Inferior parietal cortex (tissue), 1 donor: ENCODE measurements around the gene SPTBN1.
"Not testable (repeated sequence)": the region's sequence is repeated elsewhere in the genome, so short reads cannot be mapped to it uniquely, and the experiment has no call there.

ENCODE experiments used
- DNase-seq: peaks from one replicate; pipeline ENCODE4 v3.0.0-alpha.2; 2016; ENCODE audit errors: extremely low spot score

The SPTBN1 gene

GRCh38 chr2:54470266-54470938 is 14.3 kb downstream of the SPTBN1 start:
- no peak for DNase-seq

GRCh38 chr2:54471221-54471711 is 15.1 kb downstream of the SPTBN1 start:
- DNase-seq: no peak

- DNase-seq: no peak
These were observed 17.7 kb downstream of the SPTBN1 start for GRCh38 chr2:54473851-54474250.

GRCh38 chr2:54475285-54475684 is 19.2 kb downstream of the SPTBN1 start:
- DNase-seq: no peak

GRCh38 chr2:54475919-54476318 is 19.8 kb downstream of the SPTBN1 start:
- DNase-seq: no peak

- DNase-seq: no peak
These were observed 20.7 kb downstream of the SPTBN1 start for GRCh38 chr2:54476852-54477251.

- no peak for DNase-seq
These were observed 21.8 kb downstream of the SPTBN1 start for GRCh38 chr2:54477896-54478295.

GRCh38 chr2:54478899-54479298 is 22.8 kb downstream of the SPTBN1 start:
- DNase-seq: no peak

GRCh38 chr2:54479424-54479823 is 23.3 kb downstream of the SPTBN1 start:
- no peak for DNase-seq

- no peak for DNase-seq
These were observed 23.9 kb downstream of the SPTBN1 start for GRCh38 chr2:54480025-54480424.

- no peak for DNase-seq
These were observed 25.6 kb downstream of the SPTBN1 start for GRCh38 chr2:54481686-54482085.

GRCh38 chr2:54482715-54483114 is 26.6 kb downstream of the SPTBN1 start:
- DNase-seq: no peak

GRCh38 chr2:54483426-54483825 is 27.3 kb downstream of the SPTBN1 start:
- no peak for DNase-seq

- not testable (repeated sequence) for DNase-seq
These were observed 29.6 kb downstream of the SPTBN1 start for GRCh38 chr2:54485756-54486155.

- no peak for DNase-seq
These were observed 30.6 kb downstream of the SPTBN1 start for GRCh38 chr2:54486766-54487165.

- DNase-seq: no peak
These were observed 34.7 kb downstream of the SPTBN1 start for GRCh38 chr2:54490863-54491262.

GRCh38 chr2:54492335-54492734 is 36.2 kb downstream of the SPTBN1 start:
- DNase-seq: no peak

- no peak for DNase-seq
These were observed 38.0 kb downstream of the SPTBN1 start for GRCh38 chr2:54494087-54494486.

GRCh38 chr2:54496920-54497319 is 40.8 kb downstream of the SPTBN1 start:
- DNase-seq: no peak

GRCh38 chr2:54497763-54498680 is 41.9 kb downstream of the SPTBN1 start:
- no peak for DNase-seq

GRCh38 chr2:54499661-54500060 is 43.5 kb downstream of the SPTBN1 start:
- no peak for DNase-seq

GRCh38 chr2:54500404-54501205 is 44.5 kb downstream of the SPTBN1 start:
- DNase-seq: no peak
